ENCODE results near the gene RCBTB2.

DNA sequence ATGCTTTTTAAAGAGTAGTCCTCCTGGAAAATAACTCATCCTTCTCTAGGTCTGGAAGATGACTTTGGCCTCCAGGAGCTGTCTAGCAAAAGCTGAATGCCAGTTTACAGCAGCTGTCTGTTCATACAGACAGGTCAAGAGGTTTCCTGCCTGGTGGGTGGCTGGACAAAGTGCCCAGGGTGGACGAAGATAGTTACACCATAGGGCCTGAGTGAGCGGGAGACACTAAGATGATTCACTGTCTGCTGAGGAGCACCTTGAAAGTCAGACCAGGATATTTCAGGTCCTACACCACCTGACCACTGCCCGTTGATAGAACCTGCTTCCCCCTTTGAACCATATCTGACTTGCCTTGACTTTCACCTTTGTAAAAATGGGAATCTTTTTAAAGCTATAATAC, 49.2 kb upstream of the RCBTB2 start:
- TF ChIP-seq CTCF (IDR thresholded peaks at IDR 0.05) (no peak), POLR2AphosphoS5 (IDR thresholded peaks at IDR 0.05) (no peak), EP300 (IDR thresholded peaks at IDR 0.05; ENCODE audit: low read depth) (no peak)
